GM18505 (cell line): Measurements from ENCODE around the gene ORMDL2.

Source experiments
- ATAC-seq: cut with Tn5 transposase; IDR thresholded peaks from one replicate; pipeline ENCODE4 v1.9.1; 2021; ENCODE audit not compliant: unreplicated experiment
- POLR2A ChIP-seq: IDR thresholded peaks from 4 replicates; pipeline ENCODE4 v1.6.1; 2011; ENCODE audit warnings: borderline replicate concordance; ENCODE audit not compliant: insufficient read depth, insufficient read length; ENCODE audit errors: extremely low read depth

The ORMDL2 gene

DNA sequence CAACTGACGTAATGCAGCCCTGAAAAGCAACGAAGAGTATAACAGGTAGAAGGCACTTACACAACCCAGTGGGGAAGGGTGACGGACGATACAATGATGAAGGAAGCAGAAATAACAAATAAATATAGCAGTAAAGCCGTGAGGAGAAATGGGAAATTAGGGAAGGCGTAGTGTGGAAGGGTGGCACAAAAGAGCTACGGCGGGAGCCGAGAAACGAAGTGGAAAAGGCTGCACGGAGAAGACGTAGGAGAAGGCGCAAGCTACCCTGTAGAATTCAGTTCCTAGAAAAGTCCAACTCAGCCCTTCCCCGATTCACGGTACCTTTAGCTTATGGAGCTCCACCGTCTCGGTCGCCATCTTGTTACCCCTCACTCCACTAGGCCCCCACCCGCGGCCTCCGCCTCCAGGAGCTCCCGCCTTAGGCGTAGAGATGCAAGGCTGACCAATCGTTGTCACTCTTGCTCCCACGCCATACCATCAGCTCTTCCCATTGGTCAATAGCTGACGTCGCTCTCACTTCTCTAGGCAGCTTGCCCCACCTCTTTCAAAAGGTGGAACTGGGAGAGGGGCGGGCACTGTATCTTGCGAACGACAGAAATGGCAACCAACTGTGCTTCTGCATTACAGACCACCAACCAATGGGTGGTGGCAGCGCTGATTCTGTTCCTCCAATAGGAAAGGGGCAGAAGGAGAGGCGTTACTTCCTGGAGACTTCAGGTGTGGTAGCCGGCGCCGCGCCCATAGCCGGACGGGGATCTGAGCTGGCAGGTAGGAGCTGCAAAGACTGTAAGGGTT lies at the start of gene ORMDL2, which contains the start of gene SARNP:
TSS of gene ORMDL2 (plus strand) at position 697 of the 795 bp plus-strand sequence. CDS start 959 bp downstream, outside the sequence.
TSS of gene SARNP (minus strand) at position 380 of the 795 bp plus-strand sequence. CDS start at position 357, 23 bp downstream.
- peak; percentile 96 for ATAC-seq
- peak; percentile 87 for TF ChIP-seq POLR2A

DNA sequence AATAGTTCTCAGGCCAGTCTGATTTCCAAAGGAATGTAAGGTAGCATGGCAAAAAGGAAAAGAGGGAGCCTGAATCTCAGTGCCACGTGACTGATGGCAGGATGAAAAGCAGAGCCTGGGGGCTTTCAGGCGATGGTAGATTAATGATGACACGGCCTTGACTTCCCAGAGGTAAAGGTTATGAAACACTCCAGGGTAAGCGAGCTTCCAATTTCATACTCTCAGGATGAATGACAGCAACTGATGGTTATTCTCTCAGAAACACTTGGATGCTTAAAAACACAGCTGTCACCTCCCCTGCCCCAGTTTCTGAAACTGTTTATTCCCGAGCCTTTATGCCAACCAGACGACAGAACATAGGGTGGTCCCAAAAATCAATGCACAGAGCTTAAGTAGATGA lies 46.1 kb upstream of the ORMDL2 start:
- TF ChIP-seq POLR2A: no peak
- no peak for ATAC-seq

- no peak for TF ChIP-seq POLR2A
- no peak for ATAC-seq
These were observed 40.0 kb upstream of the ORMDL2 start for GRCh38 chr12:55777856-55778255.

GRCh38 chr12:55780685-55781084 lies 37.2 kb upstream of the ORMDL2 start:
- no peak for TF ChIP-seq POLR2A
- ATAC-seq: no peak

GRCh38 chr12:55788546-55788945 lies 29.3 kb upstream of the ORMDL2 start:
- ATAC-seq: no peak
- TF ChIP-seq POLR2A: no peak

- no peak for ATAC-seq
- no peak for TF ChIP-seq POLR2A
These were observed 28.7 kb upstream of the ORMDL2 start for GRCh38 chr12:55789171-55789570.

DNA sequence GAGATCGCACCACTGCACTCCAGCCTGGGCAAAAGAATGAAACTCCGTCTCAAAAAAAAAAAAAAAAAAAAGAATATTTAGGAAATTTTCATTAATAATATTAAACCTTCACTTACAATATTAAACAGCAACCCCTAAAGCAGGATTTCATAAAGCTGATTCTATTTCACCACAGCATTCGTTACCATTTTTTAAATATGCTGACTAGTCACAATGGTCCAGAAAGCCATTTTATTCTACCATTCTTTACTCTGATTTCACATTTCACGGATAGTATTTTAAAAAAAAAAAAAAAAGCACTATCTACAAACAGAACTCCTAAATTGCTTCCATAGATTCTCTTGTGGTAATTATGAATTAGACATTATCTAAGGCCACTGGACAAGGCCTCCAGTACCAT lies 27.9 kb upstream of the ORMDL2 start:
- ATAC-seq: no peak
- TF ChIP-seq POLR2A: no peak

- ATAC-seq: no peak
- TF ChIP-seq POLR2A: no peak
These were observed 21.9 kb upstream of the ORMDL2 start for GRCh38 chr12:55795950-55796349.

GRCh38 chr12:55797068-55797467 lies 20.8 kb upstream of the ORMDL2 start:
- no peak for ATAC-seq
- TF ChIP-seq POLR2A: no peak

DNA sequence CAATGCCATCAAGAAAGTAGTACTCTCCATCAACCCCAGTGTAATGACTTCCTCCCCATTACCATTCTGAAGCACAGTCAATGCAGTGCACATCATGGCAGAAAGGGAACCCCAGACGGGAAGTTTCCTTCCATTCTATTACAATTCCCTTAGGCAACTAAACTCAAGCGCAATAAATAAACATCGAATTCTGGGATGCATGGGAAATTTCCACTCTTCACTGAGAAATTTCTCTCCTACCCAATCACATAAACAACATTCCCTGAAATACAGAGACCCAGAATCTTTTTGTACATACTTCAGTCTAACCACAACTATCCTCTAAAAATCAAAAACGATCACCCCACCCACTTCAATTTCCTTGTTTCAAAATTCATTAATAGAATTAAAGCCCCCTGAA lies 20.3 kb upstream of the ORMDL2 start:
- no peak for ATAC-seq
- TF ChIP-seq POLR2A: no peak

- no peak for TF ChIP-seq POLR2A
- no peak for ATAC-seq
These were observed 10.9 kb upstream of the ORMDL2 start for GRCh38 chr12:55806982-55807381.

DNA sequence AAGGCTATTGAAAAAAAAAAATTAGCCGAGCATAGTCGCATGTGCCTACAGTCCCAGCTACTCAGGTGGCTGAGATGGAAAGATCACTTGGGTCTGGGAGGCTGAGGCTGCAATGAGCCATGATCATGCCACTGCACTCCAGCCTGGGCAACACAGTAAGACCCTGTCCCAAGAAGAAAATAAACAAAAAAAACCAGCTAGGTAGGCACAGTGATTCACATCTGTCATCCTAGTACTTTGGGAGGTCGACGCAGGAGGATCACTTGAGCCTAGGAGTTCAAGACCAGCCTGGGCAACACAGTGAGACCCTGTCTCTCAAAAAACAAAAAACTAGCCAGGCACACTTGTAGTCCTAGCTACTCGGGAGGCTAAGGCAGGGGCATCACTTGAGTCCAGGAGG lies 8.6 kb upstream of the ORMDL2 start:
- TF ChIP-seq POLR2A: no peak

DNA sequence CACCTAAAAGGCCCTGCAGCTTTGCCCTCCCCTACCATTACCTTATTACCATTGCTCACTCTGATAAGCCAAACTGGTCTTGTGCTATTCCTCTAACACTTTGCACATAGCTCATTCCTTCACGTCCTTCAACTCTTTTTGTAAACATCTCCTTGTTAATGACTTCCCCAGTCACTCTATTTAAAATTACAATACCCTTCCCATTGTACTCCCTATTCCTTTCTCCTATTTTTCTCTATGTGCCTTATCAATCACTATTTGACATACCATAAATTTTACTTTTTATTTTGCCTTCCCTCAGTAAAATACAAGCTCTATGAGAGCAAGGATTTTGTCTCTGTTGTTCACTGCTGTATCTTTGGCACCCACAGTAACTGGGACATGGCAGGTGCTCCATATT lies 5.8 kb upstream of the ORMDL2 start:
- no peak for TF ChIP-seq POLR2A
- no peak for ATAC-seq

More for the DNA sequence above, 8.6 kb upstream of the ORMDL2 start:
- ATAC-seq: no peak

GRCh38 chr12:55814257-55814656 lies 3.6 kb upstream of the ORMDL2 start:
- no peak for TF ChIP-seq POLR2A
- no peak for ATAC-seq
